GM12874 (cell line): ENCODE results near the gene ERC2.
A peak's percentile ranks its signal among the peaks of the same experiment; 100 is the strongest.

Experiments used
- TF ChIP-seq, protein P1 (sequence below): IDR thresholded peaks from 2 replicates; pipeline ENCODE4 v1.5.1; 2011; ENCODE audit warnings: low read depth, mild to moderate bottlenecking, control low read depth, low read length, moderate library complexity; ENCODE audit not compliant: insufficient read depth

Gene ERC2

DNA sequence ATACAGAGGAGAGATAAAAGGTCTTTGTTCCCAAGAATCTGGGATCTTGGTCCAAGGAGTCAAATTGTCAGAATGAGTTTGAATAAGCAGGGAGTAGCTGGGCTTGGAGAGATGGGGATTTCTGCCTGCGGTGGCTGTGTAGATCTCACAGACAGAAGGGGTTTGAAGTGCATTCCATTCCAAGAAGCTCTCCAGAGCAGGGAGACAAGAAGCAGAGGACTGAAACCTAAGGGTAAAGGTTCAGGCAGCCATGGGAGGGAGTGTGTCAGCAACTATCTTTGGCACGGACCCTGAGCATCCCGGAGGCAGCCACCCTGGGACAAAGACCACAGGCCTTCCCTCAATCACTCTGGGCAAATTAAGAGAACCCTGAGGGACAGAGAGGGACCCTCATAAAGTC is 558.9 kb downstream of the ERC2 start:
- TF ChIP-seq, protein P1, sequence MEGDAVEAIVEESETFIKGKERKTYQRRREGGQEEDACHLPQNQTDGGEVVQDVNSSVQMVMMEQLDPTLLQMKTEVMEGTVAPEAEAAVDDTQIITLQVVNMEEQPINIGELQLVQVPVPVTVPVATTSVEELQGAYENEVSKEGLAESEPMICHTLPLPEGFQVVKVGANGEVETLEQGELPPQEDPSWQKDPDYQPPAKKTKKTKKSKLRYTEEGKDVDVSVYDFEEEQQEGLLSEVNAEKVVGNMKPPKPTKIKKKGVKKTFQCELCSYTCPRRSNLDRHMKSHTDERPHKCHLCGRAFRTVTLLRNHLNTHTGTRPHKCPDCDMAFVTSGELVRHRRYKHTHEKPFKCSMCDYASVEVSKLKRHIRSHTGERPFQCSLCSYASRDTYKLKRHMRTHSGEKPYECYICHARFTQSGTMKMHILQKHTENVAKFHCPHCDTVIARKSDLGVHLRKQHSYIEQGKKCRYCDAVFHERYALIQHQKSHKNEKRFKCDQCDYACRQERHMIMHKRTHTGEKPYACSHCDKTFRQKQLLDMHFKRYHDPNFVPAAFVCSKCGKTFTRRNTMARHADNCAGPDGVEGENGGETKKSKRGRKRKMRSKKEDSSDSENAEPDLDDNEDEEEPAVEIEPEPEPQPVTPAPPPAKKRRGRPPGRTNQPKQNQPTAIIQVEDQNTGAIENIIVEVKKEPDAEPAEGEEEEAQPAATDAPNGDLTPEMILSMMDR: no peak

DNA sequence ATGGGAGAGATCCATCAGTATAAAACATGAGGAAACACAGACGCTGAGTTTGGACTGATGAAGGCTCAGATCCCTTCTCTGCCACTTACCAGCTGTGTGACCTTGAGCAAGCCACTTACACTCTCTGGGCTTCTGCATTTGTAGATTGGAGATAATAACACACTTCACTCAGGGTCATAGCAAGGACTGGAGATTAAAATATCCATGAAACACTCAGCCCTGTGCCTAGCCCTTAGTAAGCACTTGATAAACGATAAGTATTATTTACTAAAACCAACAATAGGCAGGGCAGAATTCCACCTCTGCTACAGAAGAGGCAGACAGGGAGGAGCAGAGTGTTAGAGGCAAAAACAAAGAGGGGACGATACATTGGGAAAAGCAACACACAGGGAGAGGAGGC is 560.7 kb downstream of the ERC2 start:
- TF ChIP-seq, protein P1: no peak

DNA sequence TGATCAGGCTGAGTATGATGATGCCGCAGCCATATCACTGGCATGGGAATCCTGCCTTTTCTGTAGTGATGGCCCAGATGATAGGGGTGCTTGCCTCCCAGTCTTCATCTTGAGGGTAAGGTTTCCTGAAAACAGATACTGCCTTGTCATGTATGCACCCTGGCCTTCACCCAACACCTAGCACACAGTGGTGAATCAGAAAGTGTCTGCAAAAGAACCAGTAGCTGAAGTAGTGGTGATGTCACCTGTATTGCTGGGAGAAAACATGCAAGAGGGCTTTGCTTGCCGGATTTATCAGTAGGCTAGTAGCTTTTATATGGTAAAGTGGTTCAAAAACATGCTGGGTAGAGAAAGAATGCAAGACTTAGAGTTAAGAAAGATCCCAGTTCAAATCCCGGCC is 561.4 kb downstream of the ERC2 start:
- TF ChIP-seq, protein P1: no peak

DNA sequence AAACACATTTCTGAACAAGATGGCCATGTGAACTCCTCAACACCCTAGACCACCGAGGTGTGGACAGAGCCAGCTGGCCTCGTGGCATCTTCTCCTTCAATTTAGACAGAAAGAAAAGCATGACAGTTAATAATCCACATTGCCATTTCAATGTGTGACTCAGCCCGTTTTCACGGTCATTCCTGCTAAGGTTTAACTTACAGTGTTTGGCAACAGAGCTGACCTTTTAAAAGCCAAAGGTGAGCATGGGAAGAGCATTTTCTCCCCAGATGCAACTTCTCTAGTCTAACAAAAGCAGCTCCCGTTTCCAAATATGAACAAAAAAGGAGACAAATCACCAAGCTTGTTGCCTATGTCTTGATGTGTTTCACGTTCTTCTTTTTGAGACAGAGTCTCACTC is 563.6 kb downstream of the ERC2 start:
- TF ChIP-seq, protein P1: no peak

DNA sequence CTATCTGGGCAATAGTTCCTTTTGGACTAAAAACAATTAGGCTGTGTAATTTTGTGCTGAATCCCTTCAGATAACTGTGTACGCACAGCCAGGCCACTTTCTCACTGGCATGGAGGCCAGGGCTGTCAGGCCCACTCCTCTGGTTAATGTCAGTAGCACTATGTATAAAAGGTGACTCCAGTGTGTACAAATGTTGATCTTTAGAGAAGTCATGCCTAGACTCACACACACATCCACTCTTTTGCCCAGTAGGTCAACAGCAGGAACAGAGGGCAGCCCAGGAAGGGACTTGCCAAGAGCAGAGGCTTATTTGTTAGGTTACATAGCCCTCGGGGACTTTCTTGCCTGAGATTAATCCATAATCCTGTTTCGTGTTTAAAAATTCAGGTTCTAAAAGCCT is 564.6 kb downstream of the ERC2 start:
- TF ChIP-seq, protein P1: no peak

DNA sequence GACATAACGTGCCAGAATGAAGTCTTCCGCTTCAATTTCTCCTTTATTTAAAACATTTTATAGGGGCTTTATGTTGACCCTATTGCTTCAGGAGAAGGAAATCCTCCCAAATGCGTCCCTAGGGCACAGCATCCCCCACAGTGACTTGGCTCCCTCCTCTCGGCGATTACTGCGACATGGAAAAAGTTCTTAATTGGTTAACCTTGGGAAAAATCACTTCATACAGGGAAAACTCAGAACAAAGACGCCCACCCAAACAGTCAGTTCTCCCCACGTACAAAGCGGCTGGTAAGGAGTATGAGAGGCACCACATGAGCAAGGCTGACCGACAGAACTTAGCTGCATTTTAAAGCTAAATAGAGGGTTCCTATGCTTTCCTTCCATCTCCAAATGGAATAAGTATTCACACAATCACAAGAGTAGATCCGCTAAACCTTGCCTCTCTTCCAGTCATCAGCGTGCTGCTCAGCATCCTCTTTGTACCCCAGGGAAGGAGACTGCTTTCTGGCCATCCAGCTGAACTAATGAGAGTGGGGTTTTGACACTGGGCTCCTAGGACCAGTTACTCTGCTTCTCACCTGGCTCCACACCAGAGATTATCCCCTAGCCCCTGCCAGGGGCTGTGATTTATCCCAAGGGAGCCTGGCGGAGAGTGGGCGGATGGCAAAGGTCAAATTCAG is 565.9 kb downstream of the ERC2 start:
- TF ChIP-seq, protein P1: no peak

DNA sequence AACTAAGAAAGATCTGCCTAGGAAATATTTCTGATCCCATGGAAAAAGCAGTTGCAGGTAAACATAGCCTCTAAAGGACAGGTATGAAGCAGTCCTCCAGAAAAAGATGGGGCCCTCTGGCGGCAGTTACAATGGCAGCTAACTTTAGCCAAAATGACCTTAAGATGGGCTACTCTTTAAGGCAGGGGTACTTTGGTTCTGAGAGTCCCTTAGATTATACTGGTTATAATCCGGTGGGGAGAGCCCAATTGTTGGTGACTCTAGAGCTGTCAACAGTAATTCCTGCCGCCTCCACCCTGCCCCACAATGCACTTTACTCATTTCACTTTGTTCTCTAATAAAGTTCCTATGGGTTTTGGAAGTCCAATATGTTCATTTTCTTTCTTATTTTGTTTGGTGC is 568.4 kb downstream of the ERC2 start:
- TF ChIP-seq, protein P1: peak; percentile 38; the same call in 1 of the 2 replicates
